Ovary (tissue), 3 donors: Measurements from ENCODE around the gene GJA4.

ENCODE experiments used
- CTCF ChIP-seq, 3 donors: fragments of 450-650 bp in 2 of 3; fragments of 200-600 bp in 1 of 3; IDR thresholded peaks; one replicate each; pipeline versions ENCODE4 v1.5.1 to v1.8.0; 2016 to 2022; ENCODE audit warnings: antibody characterized with exemption in 3 of 3, mild to moderate bottlenecking in 1 of 3
- POLR2A ChIP-seq: fragments of 450-650 bp; IDR thresholded peaks from one replicate; pipeline ENCODE4 v1.6.1; 2017; ENCODE audit warnings: antibody characterized with exemption, mild to moderate bottlenecking, moderate library complexity
- donor health status: DM: no; HTN: no; CAD: no.

GRCh38 chr1:34839526-34840305 is 46.9 kb downstream of the GJA4 start:
- TF ChIP-seq CTCF (IDR thresholded peaks at IDR 0.05) (no peak), POLR2A (no peak)
